Femur (tissue), 1 donor: ENCODE data around the gene XPNPEP1.

Source experiments
- DNase-seq: peaks from one replicate; pipeline ENCODE4 v3.0.0-alpha.2; 2017

XPNPEP1 gene

DNA sequence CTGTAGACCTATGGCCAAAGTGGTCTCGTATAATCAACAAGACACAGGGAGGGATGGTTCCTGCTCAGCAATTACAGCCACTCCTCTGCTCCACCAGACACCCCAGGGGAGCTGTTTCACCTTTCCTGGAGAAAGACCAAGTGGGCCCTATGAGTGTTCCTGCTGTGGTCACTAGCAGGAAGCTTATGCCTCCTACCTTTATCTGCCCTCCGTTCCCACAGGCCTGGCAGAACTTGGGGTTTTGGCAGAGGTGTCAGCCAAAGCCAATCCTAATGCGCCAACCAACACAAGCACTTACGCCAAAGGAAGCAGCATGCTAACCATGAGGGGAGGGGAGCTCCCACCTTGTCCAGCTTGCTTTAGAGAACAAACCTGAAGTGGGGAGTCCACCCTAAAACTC lies 31.2 kb downstream of the XPNPEP1 start:
- no peak for DNase-seq

DNA sequence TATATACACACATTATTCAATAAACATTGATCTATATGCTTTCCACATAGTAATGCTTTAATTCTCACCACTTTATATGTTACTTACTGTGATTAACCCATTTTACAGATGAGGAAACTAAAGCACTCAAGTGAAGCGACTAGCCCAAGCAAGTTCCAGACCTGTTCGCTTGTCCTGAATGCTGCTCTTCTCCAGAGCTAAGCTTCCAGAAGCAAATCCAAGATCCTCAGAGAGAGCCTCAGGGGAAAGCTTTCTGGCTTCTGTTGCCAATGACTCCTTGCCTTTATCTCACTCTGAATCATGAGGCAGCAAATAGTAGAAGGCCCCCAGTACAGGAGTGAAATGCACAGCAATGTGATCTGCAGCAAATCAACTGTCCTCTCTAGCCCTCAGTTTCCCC lies 32.2 kb downstream of the XPNPEP1 start:
- no peak for DNase-seq

DNA sequence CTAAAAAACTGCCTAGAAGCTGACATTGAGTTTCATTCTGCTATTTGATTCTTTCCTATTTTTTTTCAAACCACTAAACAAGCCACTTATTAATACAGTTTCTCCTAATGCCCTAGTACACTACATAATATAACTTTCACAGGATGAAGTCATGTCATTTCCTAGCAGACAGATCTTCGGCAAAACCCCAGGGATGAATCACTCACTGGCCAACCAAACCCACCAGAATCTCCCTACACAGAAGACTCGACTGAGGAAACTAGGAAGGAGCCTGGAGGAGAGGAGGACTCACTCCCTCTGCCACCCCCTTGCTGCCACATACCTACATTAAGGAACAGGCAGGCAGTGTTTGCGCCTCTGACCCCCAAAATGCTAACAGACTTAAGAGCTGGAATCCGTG lies 33.4 kb downstream of the XPNPEP1 start:
- DNase-seq, result no peak

DNA sequence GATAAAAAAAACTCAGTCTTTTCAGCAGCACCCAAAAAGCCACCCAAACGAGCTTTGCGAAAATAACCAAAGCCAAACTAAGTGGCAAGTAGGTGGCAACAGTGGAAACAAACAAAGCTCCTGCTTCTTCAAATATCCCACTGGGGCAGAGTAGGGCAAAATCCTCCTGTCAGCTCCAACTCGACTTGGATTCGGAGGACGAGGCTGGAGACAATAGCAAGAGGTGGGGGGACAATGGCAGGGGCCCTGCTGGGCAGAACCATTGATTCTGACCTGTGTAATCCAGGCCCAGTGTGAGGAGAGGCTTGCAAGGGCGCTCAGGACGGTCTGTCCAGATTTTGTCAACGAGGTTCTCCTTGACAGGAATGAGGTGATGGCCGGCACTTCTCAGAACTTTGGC lies 35.5 kb downstream of the XPNPEP1 start:
- DNase-seq, result no peak

DNA sequence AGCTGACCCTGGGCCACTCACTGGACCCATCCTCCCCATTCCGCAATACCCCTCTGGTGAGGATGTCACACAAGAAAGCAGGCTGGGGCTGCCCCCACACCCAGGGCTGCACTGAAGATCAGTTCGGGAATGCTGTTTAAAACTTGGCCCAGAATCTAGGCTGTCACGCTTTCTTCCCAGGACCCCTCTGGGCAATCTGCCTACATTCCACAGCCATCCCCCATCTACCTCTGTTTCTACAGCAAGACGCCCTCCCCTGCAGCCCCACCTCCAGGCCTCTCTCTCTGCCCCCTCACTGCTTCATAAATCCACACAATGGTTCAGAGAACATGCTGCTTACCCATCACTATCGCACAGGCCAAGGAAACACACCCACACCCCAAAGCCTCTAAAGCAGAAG lies 36.1 kb downstream of the XPNPEP1 start:
- no peak for DNase-seq

DNA sequence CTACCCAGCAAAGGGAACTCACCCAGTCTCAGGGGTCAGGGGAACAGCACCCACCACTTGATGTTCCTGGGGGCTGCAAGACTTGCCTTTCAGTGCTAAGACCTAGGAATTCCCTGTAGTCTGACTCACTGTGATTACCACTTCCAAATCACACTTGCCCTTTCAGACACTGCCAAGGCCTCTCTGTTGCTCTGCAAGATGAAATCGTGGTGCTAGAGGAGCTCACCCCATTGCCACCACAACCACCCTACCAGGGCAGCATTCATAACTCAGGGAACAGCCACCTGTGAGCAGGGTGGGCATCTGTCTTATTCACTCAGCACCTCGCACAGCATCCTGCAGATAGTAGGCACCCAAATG lies 36.5 kb downstream of the XPNPEP1 start:
- DNase-seq, result no peak

DNA sequence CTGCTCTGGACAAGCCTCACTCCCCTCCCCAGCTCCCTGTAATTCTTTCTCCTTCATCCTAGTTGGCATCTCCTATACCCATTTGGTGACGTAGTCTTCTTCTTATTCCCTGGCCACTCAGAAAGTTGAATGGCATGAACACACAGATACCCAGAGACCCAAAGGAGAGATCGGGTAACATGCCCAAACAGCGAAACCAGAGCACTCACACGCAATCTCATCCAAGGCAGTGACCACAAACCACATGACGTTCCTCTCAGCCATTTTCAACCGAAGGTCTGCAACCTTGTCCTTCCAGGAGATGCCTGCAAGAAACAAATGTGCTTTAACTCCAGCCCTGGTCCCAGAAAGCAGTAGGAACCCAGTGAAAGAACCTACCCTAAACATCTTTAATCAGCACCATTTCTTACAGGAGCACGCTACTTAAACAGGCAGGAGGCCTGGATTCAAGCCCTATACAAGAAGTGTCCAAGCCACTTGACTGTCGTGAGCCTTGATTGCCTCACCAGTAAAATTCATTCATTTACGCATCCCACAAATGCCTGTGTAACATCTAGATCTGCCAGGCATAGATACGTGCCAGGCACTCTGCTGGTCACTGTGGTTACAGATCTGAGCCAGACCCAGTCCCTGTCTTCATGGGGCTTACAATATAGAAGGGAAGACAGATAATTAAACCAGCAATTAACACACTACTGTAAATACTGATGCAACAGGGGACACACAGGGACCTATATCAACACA lies 37.1 kb downstream of the XPNPEP1 start:
- DNase-seq, result no peak

DNA sequence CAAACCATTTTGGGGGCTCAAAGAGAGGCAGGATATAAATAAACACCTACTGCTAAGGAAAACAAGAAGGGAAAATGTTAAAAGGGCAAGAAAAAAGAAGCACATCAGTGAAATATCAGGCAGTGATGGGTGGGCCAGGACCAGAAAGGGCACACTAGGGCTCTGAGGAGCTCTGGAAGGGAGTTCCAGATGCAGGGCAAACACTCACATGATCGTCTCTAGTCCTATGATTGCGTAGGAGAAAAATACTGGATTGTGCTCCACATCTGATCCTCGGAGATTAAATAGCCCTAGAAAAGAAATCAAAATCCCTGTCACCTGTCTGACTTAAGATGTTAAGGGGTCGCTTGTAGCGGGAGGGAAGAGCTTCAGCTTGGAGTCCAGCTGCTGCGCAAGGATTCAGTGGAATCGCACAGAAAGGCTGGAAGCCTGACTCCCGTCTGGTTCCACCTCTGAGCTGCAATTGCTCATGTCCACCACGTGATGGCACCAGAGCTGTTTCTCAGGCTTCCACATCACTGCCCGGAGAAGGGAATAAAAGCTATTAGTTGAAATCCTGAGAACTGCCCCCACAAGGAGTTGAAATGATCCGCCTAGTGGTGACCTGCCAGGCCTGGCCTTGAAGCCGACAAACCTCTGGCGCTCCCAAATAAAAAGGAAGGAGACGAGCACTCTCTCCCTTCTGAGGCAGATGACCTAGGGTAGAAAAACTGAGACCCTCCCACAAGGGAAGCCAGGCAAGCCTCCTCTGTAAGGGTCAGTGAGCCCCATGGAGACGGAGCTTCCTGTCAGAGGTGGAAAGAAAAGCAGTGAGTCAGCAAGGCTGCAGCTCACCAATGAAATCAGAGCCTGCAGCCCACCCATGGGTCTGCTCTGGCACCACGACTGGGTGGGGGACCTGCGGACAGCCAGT lies 39.2 kb downstream of the XPNPEP1 start:
- peak; percentile 89 for DNase-seq

DNA sequence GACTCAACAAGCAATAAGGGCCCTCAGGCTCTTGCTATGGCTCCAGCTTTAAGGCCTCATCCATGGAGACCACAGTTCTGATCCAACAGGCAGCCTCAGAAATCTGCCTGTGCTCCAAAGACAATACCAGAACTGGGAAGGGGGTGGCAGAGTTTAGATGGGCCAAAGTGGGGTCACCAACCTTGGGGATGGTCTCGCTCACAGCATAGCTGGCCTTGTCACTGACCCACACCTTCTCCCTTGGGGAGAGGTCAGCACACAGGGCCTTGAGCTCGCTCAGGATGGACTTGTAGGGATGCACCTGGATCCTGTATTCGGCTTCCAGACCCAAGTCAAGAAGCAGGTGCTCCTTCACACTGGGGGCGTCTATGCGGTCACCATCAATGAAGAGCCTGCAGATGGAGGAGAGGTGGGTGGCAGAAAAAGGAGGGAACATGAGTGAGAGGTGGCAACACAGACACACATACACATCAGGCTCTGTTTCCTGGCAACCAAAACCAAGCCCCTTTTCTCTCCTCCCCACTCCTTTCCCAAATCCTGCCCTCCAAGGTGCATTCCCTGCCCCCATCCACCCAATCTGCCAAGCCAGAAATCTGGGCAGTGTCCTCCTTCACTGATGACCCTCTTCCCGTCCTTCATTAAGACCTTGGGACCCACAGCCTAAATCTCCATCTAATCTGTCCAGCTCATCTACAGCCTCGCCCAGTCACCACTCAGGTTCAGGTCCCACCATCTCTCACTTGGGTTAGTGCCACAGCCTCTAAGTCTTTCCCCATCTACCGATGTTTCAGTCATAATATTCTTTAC lies 40.9 kb downstream of the XPNPEP1 start:
- peak; percentile 11 for DNase-seq

DNA sequence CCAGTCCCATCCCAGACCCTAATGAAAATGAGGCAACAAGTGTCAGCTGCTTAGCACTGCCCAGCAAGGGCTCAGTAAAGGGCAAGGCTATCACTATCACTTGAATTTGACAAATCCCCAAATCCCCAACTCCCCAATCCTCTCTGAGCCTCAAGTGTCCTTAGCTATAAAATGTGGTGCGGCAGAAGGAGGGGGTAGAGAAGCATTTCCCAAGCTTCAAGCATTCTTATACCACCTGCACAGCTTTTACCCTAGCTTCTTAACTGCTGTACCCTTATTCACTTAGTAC lies 41.6 kb downstream of the XPNPEP1 start:
- DNase-seq, result no peak

DNA sequence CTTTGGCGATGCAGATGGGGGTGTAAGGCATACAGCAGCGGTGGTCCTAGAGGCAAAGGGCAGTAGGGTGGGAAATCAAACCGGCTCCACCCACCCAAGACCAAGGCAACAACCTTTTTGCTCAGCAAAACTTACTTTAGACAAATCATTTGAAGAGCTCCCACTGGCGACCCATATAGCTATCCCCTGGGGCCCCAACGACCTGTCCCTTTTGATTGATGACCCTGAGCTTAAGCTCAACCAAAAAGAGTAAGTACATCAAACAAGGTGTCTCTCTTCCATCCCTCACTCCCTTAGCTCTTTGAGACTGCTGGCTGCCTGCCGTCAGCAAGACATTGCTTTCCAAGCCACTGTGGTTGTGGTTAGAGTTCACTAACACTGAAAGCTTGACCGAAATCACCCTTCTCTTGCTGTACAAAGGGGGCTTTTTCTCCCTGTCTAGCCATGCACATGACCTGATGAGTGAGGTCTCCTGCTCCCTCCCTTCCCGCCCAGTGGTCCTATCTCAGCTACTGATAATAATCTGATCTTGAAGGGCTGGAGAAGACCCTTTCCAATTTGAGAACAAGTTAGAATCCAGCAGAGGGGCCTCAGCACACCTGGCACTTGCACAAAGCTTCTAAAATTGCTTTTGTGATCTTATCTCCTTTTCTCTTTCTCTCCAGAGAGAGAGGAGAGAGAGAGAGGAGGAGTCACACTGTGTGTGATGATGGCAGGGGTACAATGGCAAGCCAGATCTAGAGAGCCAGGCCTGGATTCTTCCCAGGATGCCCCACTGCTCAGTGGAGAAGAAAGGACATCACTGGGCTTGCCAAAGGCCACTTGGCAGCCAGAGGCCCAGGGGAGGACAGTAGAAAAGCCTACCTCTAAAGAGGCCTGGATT lies 42.2 kb downstream of the XPNPEP1 start:
- no peak for DNase-seq

DNA sequence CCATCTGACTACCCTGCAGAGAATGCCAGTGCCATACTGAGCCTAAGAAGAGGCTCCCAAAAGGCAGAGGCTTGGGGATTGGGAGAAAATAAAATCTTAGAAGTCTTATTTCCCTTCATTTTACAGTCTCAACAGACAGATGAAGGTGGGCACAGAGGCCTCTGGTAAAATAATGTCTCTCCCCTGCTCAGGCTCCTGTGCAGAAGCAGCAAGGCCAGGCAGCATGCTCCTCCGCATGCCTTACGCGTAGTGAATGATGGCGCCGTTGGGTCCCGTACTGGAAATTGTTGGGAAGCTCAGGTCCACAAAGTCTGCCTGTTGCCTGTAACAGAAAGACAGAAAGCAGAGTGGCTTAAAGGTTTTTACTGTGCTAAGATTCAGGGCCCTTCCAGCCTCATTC lies 45.8 kb downstream of the XPNPEP1 start:
- no peak for DNase-seq

DNA sequence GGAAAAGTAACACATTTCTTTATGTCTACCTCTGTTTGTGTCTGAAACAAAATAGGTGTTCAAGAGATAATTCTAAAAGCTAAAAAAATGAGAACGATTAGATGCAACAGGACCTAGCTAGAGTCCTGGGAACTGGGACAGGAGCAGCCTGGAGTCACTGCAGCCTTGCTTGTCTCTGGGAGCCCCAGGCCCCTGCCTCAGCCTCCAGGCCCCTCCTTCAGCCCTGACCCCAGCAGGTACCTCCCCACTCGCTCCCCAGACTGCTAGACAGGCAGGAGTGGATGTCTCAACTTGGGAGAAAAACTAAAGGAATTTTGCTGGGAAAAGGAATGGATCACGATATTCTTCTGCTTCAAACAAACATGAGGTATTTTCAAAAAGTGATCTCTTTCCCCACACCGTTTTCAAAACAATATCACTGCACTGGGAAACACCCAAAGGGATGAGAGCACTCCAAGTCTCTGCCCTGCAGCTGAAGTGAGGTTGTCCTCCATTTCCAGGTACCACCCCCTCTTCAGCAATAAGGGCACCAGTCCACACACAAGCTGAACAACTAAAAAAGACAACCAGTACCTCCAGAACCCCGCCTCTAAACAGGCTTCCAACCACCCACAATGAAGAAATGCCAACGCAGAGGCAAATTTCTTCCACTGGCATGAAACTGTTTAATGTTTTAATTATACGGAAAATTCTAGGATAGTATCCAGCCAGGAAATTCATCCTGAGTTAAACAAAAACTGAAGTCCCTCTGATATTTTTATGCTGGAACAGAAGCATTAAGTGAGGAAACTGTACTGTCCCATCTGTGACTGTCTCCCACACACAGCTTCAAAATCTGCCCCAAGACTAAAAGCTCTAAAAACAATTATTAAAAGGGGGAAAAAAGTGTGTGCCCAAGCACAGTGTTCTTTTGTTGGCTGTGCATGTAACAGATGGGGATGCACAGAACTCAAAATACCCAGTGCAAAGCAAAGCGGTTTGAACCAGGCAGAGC lies 47.2 kb downstream of the XPNPEP1 start:
- no peak for DNase-seq

DNA sequence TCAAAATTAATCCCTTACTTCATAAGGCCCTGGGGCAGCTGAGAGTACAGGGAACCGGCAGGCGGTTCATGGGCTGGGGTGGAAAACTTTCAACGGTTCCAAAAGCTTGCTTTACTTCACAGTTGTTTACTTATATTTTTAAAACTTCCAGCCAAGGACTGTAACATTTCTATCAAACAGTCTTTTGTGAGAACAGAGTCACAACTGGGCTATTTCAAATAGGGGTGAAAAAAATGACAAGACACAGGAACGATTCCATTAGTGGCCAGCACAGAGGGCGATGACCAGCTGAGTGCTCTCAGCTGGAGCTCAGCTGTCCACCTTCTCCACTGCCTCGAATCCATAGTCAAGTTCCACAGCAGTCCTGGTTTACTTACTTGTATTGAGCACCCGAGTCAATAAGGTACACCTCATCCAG lies 48.2 kb downstream of the XPNPEP1 start:
- no peak for DNase-seq

DNA sequence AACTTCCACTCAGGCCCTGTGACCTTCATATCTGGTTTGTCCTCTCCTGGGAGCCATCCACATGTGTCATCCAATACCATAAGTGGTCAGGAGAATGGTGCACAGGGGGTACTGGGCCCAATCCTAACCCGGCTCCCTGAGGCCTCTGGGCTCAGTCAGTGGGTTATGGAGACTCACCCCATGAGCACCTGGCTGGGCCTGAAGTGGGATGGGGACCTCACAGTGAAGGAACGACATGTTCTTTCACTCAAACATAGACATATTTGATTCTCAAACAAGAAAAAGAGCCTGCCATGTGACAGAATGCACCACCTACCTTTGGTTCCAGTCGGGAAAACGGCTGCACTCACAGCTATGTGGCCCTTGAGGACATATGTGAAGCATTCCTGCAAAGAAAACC lies 51.8 kb downstream of the XPNPEP1 start:
- no peak for DNase-seq

DNA sequence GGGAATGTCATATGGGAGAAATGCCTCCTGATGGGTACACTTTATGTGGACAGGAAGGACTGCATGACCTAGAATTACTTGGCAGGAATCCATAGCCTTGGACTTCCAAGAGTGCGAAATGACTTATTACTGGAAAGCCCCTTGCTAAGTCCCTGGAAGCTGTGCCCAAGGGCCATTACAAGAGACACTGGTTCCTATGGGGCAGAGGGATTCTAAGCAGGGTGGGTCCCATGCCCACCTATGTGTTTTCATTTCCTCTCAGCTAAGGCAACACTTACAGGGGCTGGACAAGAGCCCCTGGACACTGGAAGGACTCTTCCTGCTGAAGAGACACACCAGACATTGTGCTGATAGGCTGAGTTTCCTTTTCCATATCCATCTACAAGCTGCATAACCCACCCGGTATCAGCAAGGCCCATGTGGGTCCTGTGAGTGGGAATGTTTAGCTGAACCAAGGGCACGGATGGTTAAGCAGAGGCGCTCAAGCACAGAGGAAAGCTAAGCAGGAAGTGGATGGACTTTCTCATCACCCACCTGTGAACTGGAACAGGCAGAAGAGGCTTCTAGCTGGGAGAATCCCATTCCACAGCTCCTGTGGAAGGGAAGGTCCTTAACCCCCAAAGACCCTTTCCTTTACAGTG lies 56.2 kb downstream of the XPNPEP1 start:
- DNase-seq, result no peak

DNA sequence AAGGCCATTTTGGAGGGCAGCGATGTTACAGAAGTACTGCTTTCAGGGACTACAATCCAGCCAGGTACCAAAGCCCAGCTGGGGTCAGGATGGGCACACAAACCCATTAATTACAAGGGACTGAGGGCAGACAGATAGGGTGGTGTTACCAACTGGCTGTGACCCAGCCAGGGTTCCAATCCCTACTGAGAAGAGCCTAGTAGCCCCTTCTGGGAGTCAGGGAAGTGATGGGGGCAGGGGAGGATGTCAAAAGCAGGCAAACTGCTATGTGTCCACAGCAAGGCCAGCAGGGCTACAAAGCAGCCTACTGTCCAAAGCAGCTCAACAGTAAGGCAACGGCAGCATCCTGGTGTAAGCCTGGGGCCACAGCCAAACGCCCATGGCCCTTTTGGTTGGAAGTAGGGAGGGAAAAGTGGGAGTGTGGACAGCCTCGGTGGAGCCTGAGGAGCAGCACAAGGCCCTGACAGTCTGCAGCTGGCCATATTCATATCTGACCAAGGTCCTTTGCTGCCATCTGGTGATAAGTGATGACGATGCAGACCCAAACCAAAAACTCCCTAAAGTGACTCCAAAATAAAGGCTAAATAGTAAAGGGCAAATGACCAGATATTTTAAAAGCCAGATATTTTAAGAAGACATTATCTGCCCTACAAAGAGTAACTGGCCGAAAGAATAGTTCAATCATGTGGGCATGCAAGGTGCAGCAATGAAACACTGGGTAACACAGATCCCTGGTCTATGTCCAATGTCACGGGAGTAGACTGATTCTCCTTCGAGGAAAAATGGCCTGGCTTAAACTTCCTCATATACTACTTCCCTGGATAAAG lies 56.9 kb downstream of the XPNPEP1 start:
- DNase-seq, result no peak

DNA sequence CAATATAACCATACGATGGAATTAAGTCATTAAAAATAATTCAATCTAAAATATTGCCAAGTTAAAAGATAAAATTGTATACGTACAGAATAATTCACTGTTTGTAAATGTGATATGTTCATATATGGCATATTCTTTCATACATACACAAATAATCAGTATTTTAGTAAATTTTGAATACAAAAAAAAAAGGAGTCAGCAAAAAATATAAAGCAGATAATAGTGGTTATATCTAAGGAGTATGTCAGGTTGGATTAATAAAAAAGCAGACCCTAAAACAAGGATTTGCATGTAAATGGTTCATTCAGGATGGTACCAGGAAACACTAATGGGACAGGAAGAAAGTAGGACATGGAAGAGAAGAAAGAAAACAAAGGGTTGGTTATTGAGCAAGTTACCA lies 59.5 kb downstream of the XPNPEP1 start:
- no peak for DNase-seq

DNA sequence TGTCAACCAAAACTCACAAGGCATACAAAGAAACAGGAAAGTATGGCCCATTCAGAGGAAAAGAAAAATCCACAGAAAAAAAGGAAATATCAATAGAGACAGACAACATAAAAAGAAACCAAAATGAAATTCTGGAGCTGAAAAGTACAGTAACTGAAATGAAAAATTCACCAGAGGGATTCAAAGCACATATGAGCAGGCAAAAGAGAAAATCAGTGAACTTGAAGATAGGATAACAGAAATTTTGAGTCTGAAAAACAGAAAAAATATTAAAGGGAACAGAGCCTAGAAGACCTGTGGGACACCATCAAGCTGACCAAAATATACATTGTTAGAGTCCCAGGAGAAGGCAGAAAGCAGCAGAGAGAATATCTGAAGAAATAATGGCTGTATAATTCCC lies 60.6 kb downstream of the XPNPEP1 start:
- no peak for DNase-seq

DNA sequence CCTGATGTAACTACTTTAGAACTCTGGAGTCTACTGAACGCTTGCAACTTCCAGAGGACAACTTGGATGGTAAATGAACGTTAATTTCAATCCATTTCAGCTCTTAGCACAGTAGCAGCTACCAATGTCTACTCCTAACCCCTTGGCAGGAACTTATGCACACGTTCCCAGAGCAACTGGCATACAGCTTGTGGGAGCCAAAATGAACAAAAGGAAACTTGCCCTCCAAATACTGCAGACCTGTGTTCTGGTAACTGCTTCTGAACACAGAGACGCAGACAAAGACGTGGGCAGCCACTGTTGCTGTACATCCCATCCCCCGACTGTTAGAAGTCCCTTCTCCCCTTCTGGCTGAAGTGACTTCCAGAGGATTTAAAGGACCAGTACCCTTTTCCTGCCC lies 61.3 kb downstream of the XPNPEP1 start:
- DNase-seq, result no peak
